GM18526 (cell line): ENCODE results near the gene ZNF343.

Experiments
- POLR2A ChIP-seq: IDR thresholded peaks from 3 replicates; pipeline ENCODE4 v1.6.1; 2011; ENCODE audit not compliant: insufficient read length; ENCODE audit errors: extremely low read depth

The ZNF343 gene

GRCh38 chr20:2458919-2459499 lies 49.7 kb downstream of the ZNF343 start:
- TF ChIP-seq POLR2A, result no peak

- no peak for TF ChIP-seq POLR2A
These were observed 52.8 kb downstream of the ZNF343 start for GRCh38 chr20:2455771-2456497.

GRCh38 chr20:2453792-2454191 lies 54.9 kb downstream of the ZNF343 start:
- TF ChIP-seq POLR2A, result no peak

GRCh38 chr20:2451939-2452732 lies 56.6 kb downstream of the ZNF343 start:
- no peak for TF ChIP-seq POLR2A

GRCh38 chr20:2451422-2451821 lies 57.3 kb downstream of the ZNF343 start:
- TF ChIP-seq POLR2A, result no peak

GRCh38 chr20:2449386-2449785 lies 59.3 kb downstream of the ZNF343 start:
- no peak for TF ChIP-seq POLR2A

- no peak for TF ChIP-seq POLR2A
These were observed 61.9 kb downstream of the ZNF343 start for GRCh38 chr20:2446845-2447244.
